IMR-90 (cell line): ENCODE measurements around the gene TCP11L1.

Experiments
- BHLHE40 ChIP-seq: fragments of 150-350 bp; IDR thresholded peaks from 2 replicates; pipeline ENCODE4 v1.6.1; 2016; ENCODE audit warnings: mild to moderate bottlenecking, low read depth, low read length
- CEBPB ChIP-seq: IDR thresholded peaks from 2 replicates; pipeline ENCODE4 v1.6.1; 2012; ENCODE audit warnings: low read depth, low read length, improper control_type of control experiment
- FOS ChIP-seq: fragments of 150-350 bp; IDR thresholded peaks from 2 replicates; pipeline ENCODE4 v1.6.1; 2016; ENCODE audit warnings: low read depth, low read length
- POLR2A ChIP-seq: IDR thresholded peaks from 2 replicates; pipeline ENCODE4 v1.6.1; 2012; ENCODE audit warnings: mild to moderate bottlenecking, low read depth, low read length
- TF ChIP-seq, protein P1 (sequence below): conservative IDR thresholded peaks from 2 replicates; pipeline ENCODE4 v1.5.1; 2012; ENCODE audit warnings: mild to moderate bottlenecking, low read depth, low read length, improper control_type of control experiment

DNA sequence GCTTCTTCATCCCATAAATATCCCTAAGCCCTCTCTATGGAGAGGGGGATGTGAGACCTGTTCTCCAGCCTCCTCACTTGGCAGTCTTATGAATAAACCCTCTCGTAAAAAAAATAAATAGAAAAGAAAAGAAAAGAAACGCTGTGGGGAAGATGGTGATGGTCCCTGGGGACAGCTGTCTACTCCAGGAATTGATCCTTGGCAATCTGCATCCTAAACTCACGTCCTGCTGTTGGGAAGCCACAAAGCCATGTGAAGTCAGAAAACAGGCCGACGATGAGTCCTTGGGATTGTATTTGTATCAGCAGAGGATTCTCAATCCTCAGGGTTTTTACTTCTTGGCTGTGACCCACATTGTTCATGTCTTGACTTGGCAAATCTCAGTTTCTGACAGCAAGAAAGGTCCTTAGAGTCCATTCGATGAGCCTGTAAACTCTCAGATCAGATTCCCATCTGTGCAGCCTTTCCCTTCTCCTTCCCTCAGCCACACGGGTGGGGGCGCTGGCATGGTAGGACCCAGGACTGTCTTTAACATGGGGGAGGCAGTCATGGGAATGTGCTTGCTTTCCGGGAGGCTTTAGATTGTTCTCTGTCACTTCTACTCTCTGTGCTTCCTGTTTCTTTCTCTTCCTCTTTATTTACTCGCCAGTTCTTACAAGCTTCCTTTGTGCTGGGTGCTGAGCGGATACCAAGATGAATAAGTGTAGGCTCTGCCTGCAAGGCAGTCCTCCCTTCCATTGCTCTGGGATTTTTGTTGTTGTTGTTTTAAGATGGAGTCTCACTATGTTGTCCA, 24.9 kb downstream of the TCP11L1 start:
- TF ChIP-seq BHLHE40 (no peak), CEBPB (no peak), POLR2A (no peak), FOS (no peak)
- TF ChIP-seq, protein P1, sequence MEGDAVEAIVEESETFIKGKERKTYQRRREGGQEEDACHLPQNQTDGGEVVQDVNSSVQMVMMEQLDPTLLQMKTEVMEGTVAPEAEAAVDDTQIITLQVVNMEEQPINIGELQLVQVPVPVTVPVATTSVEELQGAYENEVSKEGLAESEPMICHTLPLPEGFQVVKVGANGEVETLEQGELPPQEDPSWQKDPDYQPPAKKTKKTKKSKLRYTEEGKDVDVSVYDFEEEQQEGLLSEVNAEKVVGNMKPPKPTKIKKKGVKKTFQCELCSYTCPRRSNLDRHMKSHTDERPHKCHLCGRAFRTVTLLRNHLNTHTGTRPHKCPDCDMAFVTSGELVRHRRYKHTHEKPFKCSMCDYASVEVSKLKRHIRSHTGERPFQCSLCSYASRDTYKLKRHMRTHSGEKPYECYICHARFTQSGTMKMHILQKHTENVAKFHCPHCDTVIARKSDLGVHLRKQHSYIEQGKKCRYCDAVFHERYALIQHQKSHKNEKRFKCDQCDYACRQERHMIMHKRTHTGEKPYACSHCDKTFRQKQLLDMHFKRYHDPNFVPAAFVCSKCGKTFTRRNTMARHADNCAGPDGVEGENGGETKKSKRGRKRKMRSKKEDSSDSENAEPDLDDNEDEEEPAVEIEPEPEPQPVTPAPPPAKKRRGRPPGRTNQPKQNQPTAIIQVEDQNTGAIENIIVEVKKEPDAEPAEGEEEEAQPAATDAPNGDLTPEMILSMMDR = no peak
